Measurements from ENCODE around the gene OBI1. TPM values are rescaled to one million over a fixed set of nuclear protein-coding genes. Genes with fewer than 3 reads are reported as not detected.
A peak's percentile ranks its signal among the peaks of the same experiment; 100 is the strongest.

The OBI1 gene
- total RNA-seq, 1 donor from 2014 or later: 9.9 TPM

DNA sequence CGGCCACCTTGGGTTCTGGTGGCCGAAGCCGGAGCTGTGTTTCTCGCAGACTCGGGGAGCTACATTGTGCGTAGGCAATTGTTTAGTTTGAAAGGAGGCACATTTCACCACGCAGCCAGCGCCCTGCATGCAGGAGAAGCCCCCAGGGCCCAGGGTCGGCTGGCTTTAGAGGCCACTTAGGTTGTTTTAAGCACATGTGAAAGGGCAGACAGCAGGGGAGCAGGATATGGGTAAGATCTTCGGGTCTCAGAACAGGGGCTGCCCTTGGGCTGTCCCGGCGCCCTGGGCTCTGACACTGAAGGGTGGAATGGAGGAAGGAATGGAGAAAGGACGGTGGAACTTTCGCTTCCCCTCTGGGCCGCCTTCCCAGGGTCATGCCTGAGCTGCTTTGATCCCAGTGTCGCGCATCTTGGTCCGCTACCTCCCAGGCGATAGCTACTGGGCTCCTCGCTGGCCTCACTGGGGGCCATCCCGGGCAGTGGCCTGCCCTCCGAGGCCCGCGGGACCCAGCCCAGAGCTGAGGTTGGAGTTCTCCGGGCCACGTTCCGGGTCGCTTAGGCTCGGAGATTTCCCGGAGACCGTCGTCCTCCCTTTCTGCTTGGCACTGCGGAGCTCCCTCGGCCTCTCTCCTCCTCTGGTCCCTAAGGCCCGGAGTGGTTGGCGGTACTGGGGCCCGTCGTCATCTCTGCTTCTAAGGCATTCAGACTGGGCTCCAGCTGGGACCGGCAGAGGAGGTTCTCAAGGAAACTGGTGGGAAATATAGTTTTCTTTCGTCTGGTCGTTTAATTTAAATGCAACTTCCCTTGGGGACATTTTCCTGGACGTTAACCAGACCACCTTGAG lies 51.3 kb downstream of the OBI1 start:
- DNase-seq (no peak), ATAC-seq (no peak)
- intact Hi-C loops (cut with micrococcal nuclease): no loop called here

DNA sequence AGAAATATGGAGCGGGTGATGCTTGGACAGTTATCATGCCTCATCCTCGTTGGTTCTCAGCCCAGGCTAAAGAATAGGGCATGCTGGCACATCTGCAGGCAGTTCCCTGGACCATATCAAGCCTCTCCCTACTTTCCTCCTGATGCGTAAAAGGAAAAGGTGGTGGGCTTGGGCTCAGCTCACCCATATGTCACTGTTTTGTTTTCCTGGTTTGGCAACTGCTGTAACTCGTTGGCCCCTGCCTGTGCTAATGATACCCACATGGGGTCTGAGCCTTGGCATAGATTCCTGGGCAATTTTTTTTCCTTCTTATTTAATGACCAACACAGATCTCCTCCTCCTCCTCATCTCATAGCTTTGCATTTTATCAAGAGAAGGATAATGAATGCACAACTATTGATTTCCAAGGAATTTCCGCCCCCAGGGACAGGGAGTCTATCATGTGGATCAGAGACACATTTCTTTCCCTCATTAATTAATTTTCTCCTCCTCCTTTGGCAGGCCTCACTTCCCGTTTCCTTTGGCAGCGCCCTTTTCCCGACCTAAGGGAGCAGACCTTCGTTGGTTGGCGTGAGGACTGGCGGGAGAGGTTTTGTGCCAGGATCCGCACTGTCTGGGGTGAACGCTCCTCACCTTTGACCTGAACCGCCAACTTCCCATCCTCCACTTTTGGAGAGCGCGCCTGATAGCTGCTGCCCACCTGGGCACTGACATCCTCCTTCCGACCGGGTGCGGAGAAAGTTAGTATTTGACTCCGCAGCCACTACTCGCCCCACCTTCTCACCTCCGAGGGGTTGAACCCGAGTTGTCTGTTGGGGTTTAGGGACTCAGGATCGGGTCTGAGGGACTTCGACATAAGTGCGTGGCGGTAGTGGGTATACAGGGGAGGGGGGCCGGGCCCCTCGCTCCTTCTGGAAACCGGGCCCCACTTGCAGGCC lies 52.2 kb downstream of the OBI1 start:
- ATAC-seq (no peak), DNase-seq (no peak)
- intact Hi-C loops (cut with micrococcal nuclease): no loop called here

DNA sequence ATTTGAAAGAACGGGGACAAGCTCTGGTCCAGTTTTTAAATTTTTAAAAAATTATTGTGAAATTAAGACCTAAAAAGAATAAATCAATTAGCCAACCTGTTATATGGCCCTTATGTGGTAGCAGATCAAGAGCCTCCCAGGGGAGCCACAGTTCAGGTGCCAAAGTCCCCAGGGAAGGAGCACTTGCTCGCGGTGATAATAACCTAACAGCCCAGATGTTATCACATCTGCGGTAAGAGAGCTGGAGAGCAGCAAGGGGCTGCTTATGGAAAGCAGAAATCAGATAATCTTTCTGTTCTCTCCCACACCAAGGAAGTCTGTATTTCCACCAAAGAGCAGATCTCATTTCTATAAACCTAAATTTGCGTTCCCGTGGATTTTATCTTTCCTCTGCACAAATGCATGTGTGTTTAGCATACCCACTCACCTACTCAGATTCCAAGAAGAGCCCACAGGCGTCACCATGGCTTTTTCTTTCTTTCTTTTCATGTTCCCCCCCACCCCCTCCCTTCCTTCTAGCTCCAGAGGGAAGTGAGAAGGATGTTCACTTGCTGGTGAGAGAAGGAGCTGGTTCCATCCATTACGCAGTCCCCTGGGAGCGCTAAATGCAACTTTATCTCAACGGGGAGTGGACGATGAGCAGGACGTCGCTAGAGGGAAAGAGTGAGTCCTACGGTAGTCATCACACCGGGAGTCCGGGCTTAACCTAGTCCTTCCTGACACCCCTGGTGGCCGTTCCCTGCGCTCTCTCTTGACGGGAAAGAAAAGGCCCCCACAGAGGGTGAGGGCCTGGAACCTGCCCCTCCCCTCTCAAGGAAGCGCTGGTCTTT lies 54.0 kb downstream of the OBI1 start:
- intact Hi-C loops (cut with micrococcal nuclease): no loop called here
- no peak for ATAC-seq
- no peak for DNase-seq

DNA sequence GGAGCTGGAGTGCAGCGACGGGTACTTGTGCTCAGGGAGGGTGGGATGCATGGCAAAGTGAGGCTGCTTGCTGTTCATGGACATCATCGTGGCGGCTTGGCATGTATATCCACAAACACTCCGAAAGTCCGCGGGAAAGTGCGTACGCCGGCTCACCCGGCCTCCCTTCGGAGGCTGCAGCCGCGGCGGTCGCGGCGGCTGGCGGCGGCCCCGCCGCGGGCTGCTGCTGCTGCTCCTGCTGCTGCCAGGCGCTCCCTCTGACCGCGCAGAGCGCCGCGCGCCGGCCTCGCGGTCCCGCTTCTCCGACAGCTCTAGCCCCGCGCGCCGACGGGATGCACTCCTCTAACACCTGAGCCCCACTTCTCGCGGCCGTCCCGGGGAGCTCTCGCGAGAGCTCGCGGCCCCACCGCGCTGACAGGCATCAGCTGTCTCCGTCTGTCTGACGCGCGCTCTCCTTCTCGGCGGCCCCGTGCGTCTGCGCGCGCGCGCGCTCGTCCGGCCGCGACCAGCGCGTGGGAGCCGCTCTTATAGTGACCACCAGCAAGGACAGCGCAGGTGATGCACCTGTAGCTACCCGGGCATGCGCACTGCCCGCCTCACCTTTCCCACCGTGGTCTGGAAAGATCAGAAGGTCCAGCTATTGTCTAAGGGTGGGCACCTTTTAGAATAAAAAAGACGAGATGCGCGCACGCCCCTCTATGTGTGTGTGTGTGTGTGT lies 55.6 kb downstream of the OBI1 start, which contains the start of gene POU4F1:
Gene POU4F1, minus strand, starts transcription at position 313 of the 718 bp plus-strand sequence. Its CDS starts 226 bp downstream, at position 87.
- ATAC-seq: no peak
- peak; percentile 41 for DNase-seq

DNA sequence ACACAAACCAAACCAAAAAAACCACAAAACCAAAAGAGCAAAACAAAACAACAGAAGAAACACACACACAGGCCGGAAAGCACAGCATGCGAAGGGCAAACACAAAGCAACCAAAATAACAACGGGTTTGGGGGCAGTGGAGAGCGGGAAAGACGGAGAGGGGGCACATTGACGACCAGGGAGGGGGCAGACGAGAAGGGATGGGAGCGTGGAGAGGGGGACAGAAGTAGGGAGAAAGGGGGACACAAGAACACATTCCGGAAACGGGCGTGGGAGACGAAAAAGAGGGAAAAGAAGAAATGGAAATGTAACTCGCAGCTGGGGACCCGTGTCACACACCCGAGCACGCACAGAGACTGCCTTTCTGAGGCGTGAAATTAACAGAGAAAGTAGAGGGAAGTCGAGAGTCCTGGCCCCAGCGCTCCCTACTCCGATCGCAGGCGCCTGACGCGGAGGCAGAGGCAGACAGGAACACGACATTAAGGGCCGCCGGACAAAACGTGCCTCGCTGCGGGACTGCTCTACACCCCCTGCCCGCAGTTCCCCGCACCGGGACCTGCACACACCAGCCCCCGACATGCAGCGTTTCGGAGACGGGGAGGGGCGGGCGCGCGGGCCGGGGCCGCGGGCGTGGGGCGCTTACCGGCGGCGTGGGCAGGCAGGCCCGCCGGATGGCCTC lies 56.3 kb downstream of the OBI1 start:
- DNase-seq (no peak), ATAC-seq (no peak)
- intact Hi-C loops (cut with micrococcal nuclease): no loop called here

More for the DNA sequence above, 55.6 kb downstream of the OBI1 start, which contains the start of gene POU4F1:
- intact Hi-C loops (cut with micrococcal nuclease): no loop called here

DNA sequence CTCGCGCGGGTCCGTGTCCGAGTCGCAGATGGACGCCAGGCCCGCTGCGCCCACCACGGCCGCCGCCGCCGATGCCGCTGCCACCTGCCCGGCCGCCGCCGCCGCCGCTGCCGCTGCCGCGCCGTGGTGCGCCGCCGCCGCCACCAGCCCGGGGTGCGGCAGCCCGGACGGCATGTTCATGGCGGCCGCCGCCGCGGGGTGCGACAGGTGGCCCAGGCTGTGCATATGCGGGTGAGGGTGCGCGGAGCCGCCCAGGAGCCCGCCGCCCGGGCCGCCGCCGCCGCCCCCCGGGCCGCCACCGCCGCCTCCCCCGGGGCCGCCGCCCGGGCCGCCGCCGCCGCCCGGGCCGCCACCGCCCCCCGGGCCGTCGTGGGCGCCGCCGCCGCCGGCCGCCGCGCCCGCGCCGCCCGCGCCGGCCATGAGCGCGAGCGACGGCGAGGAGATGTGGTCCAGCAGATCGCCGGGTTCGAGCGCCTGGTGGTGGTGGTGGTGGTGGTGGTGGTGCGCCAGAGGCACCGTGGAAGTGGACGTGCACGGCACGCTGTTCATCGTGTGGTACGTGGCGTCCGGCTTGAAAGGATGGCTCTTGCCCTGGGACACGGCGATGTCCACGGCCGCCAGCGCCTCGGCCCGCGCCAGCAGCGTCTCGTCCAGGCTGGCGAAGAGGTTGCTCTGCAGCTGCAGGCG lies 56.9 kb downstream of the OBI1 start:
- intact Hi-C loops (cut with micrococcal nuclease): no loop called here
- ATAC-seq: no peak
- DNase-seq: no peak

DNA sequence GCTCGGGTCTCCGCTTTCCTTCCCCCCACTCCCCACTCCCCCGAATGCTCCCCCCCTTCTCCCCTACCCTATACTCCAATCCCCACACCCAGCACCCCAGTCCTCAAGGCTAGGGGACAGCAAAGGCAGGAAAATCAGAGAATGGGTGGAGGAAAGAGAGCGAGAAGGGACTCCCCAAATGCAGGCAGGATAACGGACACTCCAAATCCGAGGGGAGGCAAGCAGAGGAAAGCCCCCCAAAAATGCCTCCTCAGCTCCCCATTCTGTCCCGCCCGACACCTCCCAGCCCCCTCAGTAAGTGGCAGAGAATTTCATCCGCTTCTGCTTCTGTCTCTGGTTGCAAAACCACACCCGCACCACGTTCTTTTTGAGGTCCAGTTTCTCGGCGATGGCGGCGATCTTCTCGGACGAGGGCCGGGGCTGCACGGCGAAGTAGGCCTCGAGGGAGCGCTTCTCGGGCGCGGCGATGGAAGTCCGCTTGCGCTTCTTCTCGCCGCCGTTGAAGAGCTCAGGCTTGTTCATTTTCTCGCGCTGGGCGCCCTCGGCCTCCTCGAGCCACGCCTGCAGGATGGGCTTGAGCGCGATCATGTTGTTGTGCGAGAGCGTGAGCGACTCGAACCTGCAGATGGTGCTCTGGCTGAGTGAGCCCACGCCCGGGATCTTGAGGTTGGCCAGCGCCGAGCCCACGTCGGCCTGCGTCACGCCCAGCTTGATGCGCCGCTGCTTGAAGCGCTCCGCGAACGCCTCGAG lies 57.7 kb downstream of the OBI1 start:
- intact Hi-C loops (cut with micrococcal nuclease): no loop called here
- DNase-seq: no peak

DNA sequence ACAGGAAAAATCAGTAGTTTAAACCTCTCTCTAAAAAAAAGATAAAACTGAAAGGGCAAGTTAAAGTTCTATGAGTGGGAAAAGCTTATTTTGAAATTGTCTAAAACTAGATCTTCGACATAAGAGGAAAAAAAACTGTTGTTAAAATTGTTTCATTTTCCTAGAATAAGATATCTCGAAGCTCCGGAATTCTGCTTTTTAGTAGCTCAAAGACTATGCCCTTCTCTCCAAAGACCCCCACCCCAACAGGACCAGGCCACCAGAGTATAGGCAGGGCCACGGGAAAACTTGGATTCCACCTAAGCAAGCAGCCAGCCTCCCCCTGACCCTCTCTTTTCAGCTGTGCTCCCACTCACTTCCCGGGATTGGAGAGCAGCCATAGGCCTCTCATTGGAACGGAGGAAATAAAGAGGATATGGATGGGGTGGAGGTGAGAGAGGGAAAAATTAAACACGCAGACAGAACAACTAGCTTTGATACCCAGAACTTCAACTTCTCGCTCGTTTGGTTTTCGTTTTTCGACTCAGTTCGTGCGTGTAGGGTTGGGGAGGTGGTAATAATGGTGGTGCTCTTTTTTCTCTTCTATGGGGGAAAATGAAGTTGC lies 58.6 kb downstream of the OBI1 start:
- intact Hi-C loops (cut with micrococcal nuclease): no loop called here
- ATAC-seq (no peak), DNase-seq (no peak)

More for the DNA sequence above, 57.7 kb downstream of the OBI1 start:
- no peak for ATAC-seq

DNA sequence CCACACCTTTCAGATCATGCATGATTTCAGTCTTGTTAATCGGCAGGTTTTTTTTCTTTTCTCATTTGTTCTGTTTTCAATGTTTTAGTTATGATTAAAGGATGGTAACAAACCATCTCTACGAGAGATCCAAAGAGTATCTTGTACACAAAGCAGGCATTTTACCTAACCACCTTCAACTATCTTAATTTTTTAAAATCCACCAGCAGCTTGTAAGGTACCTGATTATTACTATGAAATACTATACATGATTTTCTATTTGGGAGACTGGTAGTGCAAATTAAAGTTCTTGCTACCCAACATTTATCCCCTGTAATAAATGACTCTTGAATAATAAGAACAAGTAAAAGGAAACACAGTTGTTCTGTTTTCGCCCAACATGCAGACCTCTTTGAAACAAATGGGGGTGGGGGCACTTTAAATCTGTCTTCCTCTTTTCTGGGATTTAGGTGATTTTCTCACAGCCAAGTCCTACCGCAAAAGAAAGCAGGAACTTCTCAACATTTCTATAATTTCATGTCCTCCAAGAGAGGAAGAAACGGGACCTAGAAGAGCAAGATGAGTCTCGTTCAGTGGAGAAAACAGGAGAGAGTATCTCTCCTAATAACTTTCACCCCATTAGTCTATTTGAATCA lies 59.2 kb downstream of the OBI1 start:
- ATAC-seq: no peak
- intact Hi-C loops (cut with micrococcal nuclease): no loop called here
- DNase-seq: no peak

DNA sequence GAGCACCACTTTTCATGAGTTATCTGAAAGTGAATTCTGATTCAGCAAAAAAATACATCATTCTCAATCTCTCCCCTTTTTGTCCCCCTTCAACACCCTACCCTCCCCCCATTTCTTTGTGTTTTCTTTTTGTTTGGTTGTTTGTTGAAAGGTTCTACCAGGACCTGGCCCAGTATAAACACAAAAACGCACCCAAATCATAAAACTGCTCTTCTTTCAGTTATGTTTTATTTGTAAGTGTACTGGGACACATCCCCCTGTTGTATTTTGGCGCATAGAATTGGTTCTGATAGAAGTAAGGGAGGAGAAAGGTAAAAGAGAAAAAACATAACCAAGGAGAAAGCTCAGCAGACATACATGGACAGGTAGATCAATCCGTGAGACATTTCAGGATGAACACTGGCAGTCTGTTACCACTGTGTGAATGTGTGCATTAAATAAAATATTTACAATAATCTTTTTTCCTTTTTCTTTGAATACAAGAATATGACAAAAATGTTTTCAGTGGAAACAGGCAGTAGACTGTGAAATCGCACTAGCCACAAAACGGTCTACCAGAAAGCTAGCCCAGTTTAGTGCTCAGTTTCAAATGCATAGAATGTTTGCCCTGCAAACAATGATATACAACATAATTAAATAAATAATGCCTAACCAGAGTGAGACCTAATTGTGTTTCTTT lies 59.9 kb downstream of the OBI1 start:
- DNase-seq (no peak), ATAC-seq (no peak)
- intact Hi-C loops (cut with micrococcal nuclease): no loop called here

DNA sequence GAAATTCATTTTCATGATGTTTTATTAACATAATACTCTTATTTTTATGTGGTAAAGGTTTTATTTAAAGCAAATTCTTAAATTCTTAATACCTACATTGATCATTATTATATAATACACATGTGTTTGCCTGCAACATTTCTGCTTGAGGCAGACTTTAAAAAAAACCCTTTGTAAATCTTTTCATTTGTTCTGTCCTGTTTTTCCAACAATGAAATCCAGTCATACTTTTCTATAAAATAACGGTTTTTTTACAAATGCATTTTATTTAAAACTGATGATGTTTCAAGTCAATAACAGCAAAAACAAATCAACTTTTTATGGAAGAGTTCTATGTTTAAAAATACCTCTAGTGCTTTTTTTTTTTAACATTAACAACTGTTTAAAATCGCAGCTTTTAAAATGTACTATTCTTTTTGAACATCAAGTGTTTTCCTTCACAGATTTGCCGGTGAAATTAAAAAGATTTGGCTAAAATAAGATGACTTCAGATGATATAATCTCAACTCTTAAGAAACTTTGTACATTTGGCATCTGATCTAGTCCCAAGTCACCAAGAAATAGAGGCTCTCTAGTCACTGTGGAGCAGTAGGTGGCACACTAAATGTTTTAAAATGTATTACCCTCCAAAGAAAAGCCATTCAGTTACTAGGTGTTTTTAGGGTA lies 60.7 kb downstream of the OBI1 start:
- intact Hi-C loops (cut with micrococcal nuclease): no loop called here
- no peak for DNase-seq
- ATAC-seq: no peak

DNA sequence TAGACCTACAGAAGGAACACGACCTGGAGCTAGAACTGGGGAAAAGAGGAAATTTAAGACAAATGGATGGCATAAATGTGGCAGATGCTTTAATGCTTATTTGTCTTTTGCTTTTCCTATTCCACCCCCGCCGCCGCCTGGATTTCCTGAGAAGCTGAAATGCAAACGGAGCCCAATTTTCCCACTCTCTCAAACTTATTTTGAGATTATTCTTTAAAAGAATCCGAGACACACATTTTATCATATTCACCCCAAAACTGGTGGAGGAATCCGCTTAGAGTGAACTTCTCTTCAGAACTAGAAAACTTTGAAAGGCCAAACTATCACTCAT lies 61.4 kb downstream of the OBI1 start:
- no peak for DNase-seq
- intact Hi-C loops (cut with micrococcal nuclease): no loop called here
- no peak for ATAC-seq

DNA sequence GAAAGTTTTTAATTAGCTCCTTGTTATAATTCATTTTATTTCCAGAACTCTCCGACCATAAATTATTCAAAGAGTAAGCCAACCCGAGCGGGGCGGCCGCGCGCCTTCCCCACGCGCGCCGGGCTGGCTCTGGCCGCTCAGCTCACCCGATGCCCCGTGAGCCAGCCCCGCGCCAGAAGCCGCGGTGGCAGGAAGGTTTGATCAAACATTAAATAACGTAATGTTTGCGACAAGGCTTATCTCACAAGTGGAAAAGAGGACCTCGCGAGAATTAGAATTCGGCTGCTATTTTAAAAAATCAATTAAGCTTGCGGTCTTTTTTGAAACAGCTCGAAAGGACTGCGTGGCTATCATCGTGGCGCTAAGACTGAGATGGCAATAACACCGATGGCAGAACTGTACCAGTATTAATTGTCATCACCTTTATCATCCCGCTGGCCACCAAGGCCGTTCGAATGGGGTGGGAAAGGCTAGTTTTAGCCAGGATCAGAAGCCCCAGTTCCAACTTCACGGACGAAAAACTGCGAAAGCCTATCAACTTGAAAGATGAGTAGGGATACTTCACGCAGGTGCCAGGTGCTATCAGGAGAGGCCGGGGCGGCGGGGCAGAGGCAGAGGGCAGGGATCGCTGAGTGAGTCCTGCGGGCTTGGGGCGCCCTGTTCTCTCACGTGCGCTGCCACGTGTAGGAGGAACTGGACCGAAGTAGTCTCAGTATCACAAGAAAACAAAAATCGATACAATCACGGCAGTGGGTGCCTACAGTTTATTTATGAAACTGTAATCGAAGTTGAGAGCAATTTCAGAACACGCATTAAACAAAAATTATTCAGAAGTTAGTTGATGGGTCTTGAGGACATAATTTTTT lies 62.0 kb downstream of the OBI1 start:
- ATAC-seq (no peak), DNase-seq (no peak)
- intact Hi-C loops (cut with micrococcal nuclease): no loop called here

DNA sequence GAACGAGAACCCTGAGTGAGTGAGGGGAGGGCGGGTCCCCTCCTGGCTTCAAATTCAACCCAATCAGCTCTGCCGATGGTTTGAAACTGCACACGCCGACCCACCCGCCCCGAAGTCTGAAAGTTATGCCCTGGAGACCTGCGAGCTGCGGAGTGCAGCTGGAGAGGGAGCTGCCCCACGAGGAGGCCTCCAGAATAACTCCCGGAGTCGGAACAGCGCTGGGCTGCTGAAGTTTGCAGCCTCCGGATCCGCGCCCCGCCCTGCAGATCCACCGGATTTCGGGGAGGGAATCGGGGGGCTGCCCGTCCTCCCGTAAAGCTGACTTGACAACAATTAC lies 62.6 kb downstream of the OBI1 start:
- DNase-seq (no peak), ATAC-seq (no peak)
- intact Hi-C loops (cut with micrococcal nuclease): no loop called here

All from left ventricle myocardium superior (tissue), 1 donor.